HG02870 (cell line): ENCODE data around the gene PSMD13.
"Not testable (repeated sequence)": the region's sequence is repeated elsewhere in the genome, so short reads cannot be mapped to it uniquely, and the experiment has no call there.

ENCODE experiments used
- ATAC-seq: cut with Tn5 transposase; IDR thresholded peaks from one replicate; pipeline ENCODE4 v1.9.1; 2021; ENCODE audit warnings: mild to moderate bottlenecking, moderate library complexity; ENCODE audit not compliant: unreplicated experiment

Gene PSMD13

GRCh38 chr11:236774-237767 lies at the start of gene PSMD13:
PSMD13 (plus strand) TSS chr11:236976; CDS start chr11:237050, 74 bp downstream.
- peak; percentile 76 for ATAC-seq

GRCh38 chr11:189200-189783 lies 47.5 kb upstream of the PSMD13 start:
- ATAC-seq: not testable (repeated sequence)

- peak; percentile 77 for ATAC-seq
These were observed 46.9 kb upstream of the PSMD13 start for GRCh38 chr11:189843-190311.

GRCh38 chr11:190546-190945 lies 46.2 kb upstream of the PSMD13 start:
- ATAC-seq: not testable (repeated sequence)

GRCh38 chr11:191490-192478 lies 45.0 kb upstream of the PSMD13 start:
- ATAC-seq: not testable (repeated sequence)

- ATAC-seq: not testable (repeated sequence)
These were observed 44.1 kb upstream of the PSMD13 start, which contains the start of gene SCGB1C1 for GRCh38 chr11:192674-193128. SCGB1C1 (plus strand) TSS chr11:193078; CDS start chr11:193100, 22 bp downstream.

- not testable (repeated sequence) for ATAC-seq
These were observed 43.3 kb upstream of the PSMD13 start for GRCh38 chr11:193481-193880.

- no peak for ATAC-seq
These were observed 39.7 kb upstream of the PSMD13 start for GRCh38 chr11:196786-197731.

GRCh38 chr11:197741-198235 lies 39.0 kb upstream of the PSMD13 start:
- ATAC-seq: no peak

GRCh38 chr11:198236-198806 lies 38.5 kb upstream of the PSMD13 start:
- ATAC-seq: no peak

- ATAC-seq: no peak
These were observed 37.7 kb upstream of the PSMD13 start for GRCh38 chr11:199004-199581.

- ATAC-seq: no peak
These were observed 37.0 kb upstream of the PSMD13 start for GRCh38 chr11:199782-200181.

- ATAC-seq: no peak
These were observed 36.4 kb upstream of the PSMD13 start for GRCh38 chr11:200224-201003.

GRCh38 chr11:201966-202365 lies 34.8 kb upstream of the PSMD13 start:
- no peak for ATAC-seq

GRCh38 chr11:202490-202889 lies 34.3 kb upstream of the PSMD13 start:
- ATAC-seq: no peak

- no peak for ATAC-seq
These were observed 33.5 kb upstream of the PSMD13 start for GRCh38 chr11:203056-203944.
